HUDEP-2 (cell line): Measurements from ENCODE around the gene WDR19.
"Not testable (repeated sequence)": the region's sequence is repeated elsewhere in the genome, so short reads cannot be mapped to it uniquely, and the experiment has no call there.

Experiments used
- DNase-seq, 76 experiments: peaks; one replicate each; lab custom pipeline; 2025; ENCODE audit not compliant: unreplicated experiment in 76 of 76; lab: John Stamatoyannopoulos, UW

WDR19 gene

DNA sequence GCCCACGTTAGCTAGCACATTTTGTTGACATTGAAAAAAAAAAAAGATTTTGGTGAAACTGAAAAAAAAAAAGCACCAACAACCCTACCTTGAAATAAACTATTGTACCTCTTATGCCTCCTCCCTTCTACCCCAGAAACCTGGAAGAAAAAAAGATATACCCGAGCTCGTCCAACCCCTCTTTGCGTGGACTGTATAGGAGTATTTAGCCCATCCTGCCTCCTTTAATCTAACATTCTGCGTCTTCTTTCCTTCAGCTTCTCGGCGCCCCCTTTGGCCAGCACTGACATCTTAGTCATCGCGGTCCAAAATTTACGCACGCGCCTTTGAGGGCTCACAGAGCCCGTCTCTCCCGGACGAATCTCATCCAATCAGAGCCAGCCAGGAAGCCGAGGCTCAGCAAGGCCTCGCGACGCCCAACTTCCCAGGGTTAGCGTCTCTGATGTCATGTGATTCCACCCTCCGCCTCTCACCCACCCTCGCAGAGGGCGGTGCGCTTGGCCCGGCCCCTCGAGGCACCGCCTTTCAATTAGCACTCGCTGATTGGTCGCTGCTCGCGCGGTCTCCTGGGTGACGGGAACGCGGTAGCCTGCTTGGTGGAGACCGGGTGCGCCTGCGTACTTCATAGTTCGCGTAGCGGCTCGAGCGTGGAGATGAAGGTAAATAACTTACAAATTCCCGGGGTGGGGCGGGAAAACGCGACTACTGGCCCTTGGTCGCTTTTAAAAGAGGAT lies at the start of gene WDR19:
Gene WDR19, plus strand, starts transcription at position 625 of the 734 bp plus-strand sequence. Its CDS starts 29 bp downstream, at position 654.
- DNase-seq: peak; percentile 32 to 99 (median 97)

GRCh38 chr4:39133623-39134022 lies 48.7 kb upstream of the WDR19 start:
- no peak for DNase-seq

DNA sequence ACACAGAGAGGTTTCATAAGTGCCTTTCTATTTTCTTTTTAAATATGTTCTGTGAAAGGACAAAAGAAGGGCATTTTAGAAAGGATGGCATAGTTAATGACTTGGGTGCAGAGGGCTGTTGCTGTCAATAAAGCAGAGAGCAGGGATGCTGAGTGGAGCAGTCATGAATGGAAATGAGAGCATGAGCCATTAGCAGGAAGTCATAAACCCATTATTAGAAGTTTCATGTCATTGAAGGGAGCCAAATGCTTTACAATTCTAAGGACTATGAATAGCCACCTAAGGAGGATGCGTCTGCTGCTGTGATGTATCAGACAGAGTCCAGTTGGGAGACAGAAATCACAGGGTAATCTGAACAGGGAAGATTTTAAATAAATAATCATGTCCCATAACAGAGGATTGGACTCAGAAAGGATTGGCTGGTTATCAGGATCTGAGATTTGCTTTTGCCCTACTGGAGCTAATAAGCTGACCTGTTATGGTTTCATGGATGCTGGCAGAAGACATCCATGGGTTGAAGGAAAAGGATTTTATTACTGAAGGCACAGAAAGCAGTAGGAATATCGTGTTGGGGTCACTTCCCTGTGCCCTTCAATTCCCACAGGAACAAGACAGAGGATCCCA lies 47.5 kb upstream of the WDR19 start:
- no peak for DNase-seq

DNA sequence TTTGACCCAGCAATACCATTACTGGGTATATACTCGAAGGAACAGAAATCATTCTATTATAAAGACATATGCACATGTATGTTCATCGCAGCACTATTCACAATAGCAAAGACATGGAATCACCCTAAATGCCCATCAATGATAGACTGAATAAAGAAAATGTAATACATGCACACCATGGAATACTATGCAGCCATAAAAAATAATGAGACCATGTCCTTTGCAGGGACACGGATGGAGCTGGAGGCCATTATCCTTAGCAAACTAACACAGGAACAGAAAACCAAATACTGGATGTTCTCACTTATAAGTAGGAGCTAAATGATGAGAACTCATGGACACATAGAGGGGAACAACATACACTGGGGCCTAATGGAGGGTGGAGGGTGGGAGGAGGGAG lies 44.1 kb upstream of the WDR19 start:
- not testable (repeated sequence) for DNase-seq

DNA sequence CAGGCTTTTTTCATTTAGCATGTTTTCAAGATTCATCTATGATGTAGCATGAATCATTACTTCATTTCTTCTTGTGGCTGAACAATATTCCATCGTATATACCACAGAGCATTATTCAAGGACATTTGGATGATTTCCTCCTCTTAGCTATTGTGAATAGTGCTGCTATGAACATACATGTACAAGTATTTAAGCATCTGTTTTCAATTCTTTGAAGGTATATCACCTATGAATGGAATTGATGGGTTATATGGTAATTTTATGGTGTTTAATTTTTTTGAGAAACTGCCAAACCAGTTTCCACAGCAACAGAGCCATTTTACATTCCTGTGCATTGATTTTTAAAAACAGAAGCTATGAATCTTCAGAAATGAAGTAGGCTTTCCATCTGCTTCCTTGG lies 36.1 kb upstream of the WDR19 start:
- no peak for DNase-seq

GRCh38 chr4:39154009-39154408 lies 28.3 kb upstream of the WDR19 start:
- DNase-seq: no peak

DNA sequence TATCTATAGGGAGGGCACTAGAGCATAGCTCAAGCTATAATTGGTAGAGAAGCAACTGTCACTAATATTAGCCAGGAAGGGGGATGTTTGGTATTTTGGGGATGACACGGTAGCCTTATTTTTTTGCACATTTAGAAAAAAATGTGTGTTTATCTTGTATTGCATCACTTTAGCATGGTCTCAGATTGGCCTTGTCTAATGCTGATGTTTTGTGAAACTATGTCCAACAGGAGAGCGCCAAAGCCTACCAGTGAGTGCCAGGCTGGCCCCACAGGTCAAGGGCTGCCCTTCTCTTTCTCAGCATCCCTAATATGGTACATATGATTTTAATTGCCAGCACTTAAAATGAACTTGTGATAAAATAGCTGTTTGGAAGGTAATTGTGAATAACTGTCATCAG lies 24.8 kb upstream of the WDR19 start:
- no peak for DNase-seq

- DNase-seq: no peak
Observed at GRCh38 chr4:39166177-39166576, 16.2 kb upstream of the WDR19 start.

DNA sequence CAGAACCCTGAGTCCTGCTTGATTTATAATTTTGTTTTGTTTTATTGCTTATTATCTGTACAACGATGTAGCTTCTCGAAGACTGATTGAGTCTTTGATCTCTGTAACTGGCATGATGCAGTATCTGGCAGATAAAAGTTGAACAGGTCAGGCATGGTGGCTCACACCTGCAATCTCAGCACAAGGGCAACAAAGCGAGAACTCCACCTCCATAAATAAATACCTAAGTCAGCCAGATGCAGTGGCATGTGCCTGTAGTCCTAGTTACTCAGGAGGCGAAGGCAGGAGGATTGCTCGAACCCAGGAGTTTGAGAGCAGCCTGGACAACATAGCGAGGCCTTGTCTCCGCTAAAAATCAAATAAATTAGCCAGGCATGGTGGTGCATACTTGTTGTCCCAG lies 15.7 kb upstream of the WDR19 start:
- DNase-seq: no peak

DNA sequence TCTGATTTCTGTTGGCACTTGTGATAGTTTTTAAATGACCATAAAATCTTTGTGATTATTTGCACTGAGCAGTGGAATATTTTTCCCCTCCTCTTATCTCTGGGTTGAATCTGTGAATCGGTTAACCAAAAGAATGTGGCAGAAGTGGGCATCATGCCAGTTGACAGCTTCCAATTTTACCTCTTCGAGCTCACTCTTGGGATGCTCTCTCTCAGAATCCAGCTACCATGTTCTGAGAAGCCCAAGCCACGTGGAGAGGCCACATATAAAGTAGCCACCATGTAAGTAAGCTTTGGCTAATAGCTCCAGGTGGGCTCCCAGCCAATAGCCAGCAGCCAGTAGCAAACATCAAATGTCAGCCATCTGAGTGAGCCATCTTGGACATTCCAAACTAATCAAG lies 12.9 kb upstream of the WDR19 start:
- peak in 12 of 76 experiments; percentile 1 to 22 (median 3) for DNase-seq

GRCh38 chr4:39170301-39170700 lies 12.0 kb upstream of the WDR19 start:
- DNase-seq: no peak

GRCh38 chr4:39178706-39179105 lies 3.6 kb upstream of the WDR19 start:
- DNase-seq: no peak

- no peak for DNase-seq
Observed at GRCh38 chr4:39179681-39180080, 2.6 kb upstream of the WDR19 start.

- not testable (repeated sequence) for DNase-seq
Observed at GRCh38 chr4:39180629-39181028, 1.7 kb upstream of the WDR19 start.

- no peak for DNase-seq
Observed at GRCh38 chr4:39181520-39181904, 817 bp upstream of the WDR19 start.

GRCh38 chr4:39201963-39202362 lies 19.6 kb downstream of the WDR19 start:
- DNase-seq: no peak

DNA sequence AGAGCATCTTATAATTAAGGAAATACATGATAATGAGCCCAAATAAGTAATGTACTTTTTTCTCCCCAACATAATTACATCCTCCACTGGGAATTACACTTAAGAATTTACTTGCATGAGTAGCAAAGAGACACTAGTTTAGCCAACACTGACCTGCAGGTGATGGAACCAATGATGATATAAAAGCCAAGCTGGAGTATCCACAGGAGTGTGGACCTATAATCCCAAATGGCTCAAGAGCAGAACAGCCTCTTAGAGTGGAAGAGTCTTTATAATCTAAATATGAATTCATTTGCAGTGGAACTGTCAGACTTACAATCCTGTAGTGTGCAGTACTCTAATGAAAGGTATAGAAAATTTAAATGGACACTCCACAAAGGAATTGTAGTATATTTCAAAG lies 22.2 kb downstream of the WDR19 start:
- no peak for DNase-seq

DNA sequence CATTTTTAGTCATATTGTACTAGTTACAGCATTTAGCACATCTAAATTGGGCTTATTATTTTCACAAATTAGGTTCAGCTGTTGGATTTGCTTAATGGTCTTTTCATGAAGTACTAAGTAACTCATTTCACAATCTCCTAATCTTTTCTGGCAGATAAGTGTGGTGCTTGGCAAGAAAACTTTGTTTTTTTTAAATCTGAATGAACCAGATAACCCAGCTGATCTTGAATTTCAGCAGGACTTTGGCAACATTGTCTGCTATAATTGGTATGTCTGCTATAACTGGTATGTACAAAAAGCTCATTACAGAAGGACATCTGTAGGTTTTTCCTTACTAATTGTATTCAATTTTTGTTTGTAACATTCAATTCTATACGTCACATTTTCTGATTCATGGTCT lies 22.7 kb downstream of the WDR19 start:
- DNase-seq: peak in 2 of 76 experiments; percentile 3 to 4

GRCh38 chr4:39205476-39205875 lies 23.1 kb downstream of the WDR19 start:
- no peak for DNase-seq

- DNase-seq: no peak
Observed at GRCh38 chr4:39227906-39228305, 45.6 kb downstream of the WDR19 start.

DNA sequence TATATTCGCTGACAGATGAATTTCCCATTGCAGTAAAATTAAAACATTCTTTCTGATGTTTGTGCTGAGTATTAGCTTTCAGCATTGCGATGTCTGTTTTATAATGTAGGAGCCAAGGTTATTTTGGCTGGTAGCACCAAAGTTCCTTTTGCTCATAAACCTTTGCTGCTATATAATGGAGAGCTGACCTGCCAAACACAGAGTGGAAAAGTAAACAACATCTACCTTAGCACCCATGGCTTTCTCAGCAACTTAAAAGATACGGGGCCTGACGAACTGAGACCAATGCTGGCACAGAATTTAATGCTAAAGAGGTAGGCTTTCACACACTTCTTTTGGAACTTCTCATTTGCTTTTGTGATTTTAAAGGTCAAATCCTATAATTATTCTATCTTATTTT lies 46.0 kb downstream of the WDR19 start:
- DNase-seq: no peak

DNA sequence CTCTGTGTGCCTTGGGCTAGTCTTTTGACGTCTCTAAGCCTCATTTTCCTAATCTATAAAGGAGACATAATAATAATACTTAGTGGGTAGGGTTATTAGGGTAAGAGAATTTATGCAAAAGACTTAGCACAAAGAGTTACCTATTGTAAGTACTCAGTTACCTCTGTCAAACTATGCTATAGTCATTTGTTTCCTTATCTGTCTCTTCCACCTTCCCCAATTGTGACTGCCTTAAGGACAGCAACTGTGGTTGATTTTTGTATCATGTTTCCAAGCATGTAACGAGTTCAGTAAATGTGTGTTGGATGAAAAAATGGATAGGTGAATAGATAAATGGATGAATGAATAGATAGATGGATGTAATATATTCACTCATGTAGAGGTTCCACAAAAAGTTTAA lies 48.1 kb downstream of the WDR19 start:
- no peak for DNase-seq
